Endothelial cell of umbilical vein (primary cell): ENCODE measurements around the gene HYDIN.
"Not testable (repeated sequence)": the region's sequence is repeated elsewhere in the genome, so short reads cannot be mapped to it uniquely, and the experiment has no call there.

ENCODE experiments used
- EZH2 ChIP-seq: IDR thresholded peaks from 2 replicates; pipeline ENCODE4 v1.6.1; 2012; ENCODE audit warnings: borderline replicate concordance, low read depth, mild to moderate bottlenecking, moderate library complexity, low read length, inconsistent platforms; ENCODE audit not compliant: severe bottlenecking
- POLR2A ChIP-seq: IDR thresholded peaks from 2 replicates; pipeline ENCODE4 v1.6.1; 2012; ENCODE audit warnings: low read depth, mild to moderate bottlenecking, control low read depth, low read length

DNA sequence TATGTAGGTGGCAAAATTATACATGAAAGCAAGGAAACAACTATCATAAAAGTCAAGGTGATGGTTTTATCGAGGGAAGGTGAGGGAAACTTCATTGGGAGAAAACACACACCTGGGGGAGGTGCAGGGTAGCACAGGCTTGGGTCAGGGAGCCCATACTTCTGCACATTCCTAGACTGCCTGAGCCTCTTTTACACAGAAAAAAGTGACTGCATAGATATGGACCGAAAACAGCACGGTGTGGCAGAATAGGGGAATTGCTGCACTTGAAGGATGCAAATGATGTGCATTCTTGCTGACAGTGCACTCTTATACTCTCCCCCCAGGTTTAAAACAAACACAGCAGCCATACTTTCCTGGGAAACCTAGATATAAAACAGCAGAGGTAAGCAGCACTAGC, 120.0 kb downstream of the HYDIN start:
- TF ChIP-seq POLR2A, EZH2: not testable (repeated sequence)
